Measurements from ENCODE around the gene SH3BP5L. TPM values are rescaled to one million over a fixed set of nuclear protein-coding genes. Genes with fewer than 3 reads are reported as not detected.

SH3BP5L gene
- total and polyA plus RNA-seq, 3 donors from 2014 or later: 26.8 to 31.5 (median 31.1) TPM

DNA sequence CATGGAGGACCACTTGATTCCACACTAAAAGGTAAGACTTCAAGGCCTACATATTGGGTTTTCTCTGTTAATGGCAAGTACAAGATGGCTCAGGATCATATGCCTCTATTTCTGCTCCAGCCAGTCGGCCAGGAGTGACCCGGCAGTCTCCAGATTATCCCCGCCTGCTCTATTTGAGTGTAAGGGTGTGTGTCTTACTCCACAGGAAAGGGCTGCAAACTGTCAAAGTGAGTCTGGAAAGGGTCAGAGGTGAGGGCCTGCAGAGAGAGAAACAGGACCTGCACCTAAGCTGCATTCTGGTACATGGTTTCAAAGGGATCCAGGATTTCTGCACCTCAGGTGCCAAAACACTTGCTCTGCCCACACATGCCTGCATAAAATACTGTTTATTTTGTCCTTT lies 23.9 kb upstream of the SH3BP5L start:
- DNase-seq: no peak
- H3K4me1 ChIP-seq: no peaks in the 10 kb centered on the region
- H3K27ac ChIP-seq: no peak overlapping the region
- 74 to 83% methylated on average over 3 of the region's 3 CpGs for WGBS, 2 donors
- intact Hi-C loops (cut with DNase I; ENCODE audit: low total_unique reads): no loop called here
- H3K36me3 ChIP-seq (ENCODE audit: low read depth, missing control alignments): no peaks in the 10 kb centered on the region
- no peaks in the 10 kb centered on the region for H3K27me3 ChIP-seq
- no peak overlapping the region for H3K4me3 ChIP-seq
- TF ChIP-seq, protein P1, sequence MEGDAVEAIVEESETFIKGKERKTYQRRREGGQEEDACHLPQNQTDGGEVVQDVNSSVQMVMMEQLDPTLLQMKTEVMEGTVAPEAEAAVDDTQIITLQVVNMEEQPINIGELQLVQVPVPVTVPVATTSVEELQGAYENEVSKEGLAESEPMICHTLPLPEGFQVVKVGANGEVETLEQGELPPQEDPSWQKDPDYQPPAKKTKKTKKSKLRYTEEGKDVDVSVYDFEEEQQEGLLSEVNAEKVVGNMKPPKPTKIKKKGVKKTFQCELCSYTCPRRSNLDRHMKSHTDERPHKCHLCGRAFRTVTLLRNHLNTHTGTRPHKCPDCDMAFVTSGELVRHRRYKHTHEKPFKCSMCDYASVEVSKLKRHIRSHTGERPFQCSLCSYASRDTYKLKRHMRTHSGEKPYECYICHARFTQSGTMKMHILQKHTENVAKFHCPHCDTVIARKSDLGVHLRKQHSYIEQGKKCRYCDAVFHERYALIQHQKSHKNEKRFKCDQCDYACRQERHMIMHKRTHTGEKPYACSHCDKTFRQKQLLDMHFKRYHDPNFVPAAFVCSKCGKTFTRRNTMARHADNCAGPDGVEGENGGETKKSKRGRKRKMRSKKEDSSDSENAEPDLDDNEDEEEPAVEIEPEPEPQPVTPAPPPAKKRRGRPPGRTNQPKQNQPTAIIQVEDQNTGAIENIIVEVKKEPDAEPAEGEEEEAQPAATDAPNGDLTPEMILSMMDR (IDR thresholded peaks at IDR 0.05): no peak
- no peak for TF ChIP-seq POLR2A (IDR thresholded peaks at IDR 0.05)
- H3K9me3 ChIP-seq: no peaks in the 10 kb centered on the region

DNA sequence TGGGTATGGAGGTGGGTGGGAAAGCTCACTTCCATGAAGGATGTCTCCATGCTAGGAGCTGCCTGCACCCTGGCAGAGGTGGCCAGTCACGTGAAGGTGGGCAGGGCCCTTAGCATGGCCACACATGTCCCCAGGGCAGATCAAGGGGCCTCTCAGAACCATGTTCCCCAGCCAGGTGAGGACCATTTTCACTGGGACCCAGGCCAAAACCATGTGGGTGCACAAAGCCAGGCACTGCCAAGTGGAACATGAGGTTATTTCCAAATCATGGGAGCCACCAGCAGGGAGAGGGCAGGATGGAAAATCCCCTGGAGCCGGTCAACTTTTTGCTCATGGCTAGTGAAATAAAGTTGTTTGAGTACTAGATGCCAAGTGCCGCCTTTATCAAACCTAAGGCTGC lies 23.4 kb upstream of the SH3BP5L start:
- Histone ChIP-seq H3K36me3 (ENCODE audit: low read depth, missing control alignments) (no peaks in the 10 kb centered on the region), H3K27ac (no peak overlapping the region), H3K4me3 (no peak overlapping the region), H3K9me3 (no peaks in the 10 kb centered on the region), H3K4me1 (no peaks in the 10 kb centered on the region), H3K27me3 (no peaks in the 10 kb centered on the region)
- no peak for TF ChIP-seq POLR2A (IDR thresholded peaks at IDR 0.05)
- TF ChIP-seq, protein P1 (IDR thresholded peaks at IDR 0.05): no peak
- WGBS, 2 donors: 71 to 80% methylated on average over 3 of the region's 3 CpGs
- no peak for DNase-seq
- intact Hi-C loops (cut with DNase I; ENCODE audit: low total_unique reads): no loop called here

DNA sequence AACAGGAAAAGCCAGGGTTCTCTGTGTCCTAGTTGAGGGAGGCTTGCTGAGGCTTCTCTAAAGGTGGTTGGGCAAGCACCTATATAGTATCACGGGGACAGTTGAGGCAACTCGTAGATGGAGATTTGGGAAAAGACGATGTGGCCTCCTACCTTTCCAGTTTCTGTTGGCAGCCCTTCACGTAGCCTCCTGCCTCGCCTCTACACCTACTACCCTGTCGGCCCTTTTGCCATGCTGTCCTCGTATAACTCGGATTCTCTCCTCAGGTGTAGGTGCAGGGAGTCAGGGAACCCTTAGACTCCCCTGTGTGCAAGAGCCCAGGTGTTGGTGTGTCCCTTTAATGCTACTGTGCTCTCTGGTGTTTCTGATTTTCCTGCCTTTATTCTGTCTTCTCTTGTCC lies 22.9 kb upstream of the SH3BP5L start:
- no peaks in the 10 kb centered on the region for H3K9me3 ChIP-seq
- no peak overlapping the region for H3K27ac ChIP-seq
- H3K36me3 ChIP-seq (ENCODE audit: low read depth, missing control alignments): no peaks in the 10 kb centered on the region
- H3K27me3 ChIP-seq: no peaks in the 10 kb centered on the region
- no peaks in the 10 kb centered on the region for H3K4me1 ChIP-seq
- intact Hi-C loops (cut with DNase I; ENCODE audit: low total_unique reads): no loop called here
- no peak for TF ChIP-seq POLR2A (IDR thresholded peaks at IDR 0.05)
- TF ChIP-seq, protein P1 (IDR thresholded peaks at IDR 0.05): no peak
- DNase-seq: no peak
- 53 to 70% methylated on average over 8 of the region's 8 CpGs for WGBS, 2 donors
- H3K4me3 ChIP-seq: no peak overlapping the region

DNA sequence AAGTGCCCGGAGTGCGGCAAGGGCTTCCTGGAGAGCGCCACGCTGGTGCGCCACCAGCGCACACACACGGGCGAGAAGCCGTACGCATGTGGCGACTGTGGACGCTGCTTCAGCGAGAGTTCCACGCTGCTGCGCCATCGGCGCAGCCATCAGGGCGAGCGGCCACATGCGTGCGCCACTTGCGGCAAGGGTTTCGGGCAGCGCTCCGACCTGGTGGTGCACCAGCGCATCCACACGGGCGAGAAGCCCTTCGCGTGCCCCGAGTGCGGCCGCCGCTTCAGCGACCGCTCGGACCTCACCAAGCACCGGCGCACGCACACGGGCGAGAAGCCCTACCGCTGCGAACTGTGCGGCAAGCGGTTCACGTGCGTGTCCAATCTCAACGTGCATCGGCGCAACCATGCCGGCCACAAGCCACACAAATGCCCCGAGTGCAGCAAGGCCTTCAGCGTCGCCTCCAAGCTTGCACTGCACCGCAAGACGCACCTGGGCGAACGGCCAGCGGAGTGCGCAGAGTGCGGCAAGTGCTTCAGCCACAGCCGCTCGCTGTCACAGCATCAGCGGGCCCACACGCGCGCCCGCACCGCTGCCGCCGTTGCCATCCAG lies 22.3 kb upstream of the SH3BP5L start:
- Histone ChIP-seq H3K9me3 (no peaks in the 10 kb centered on the region), H3K4me3 (peak overlapping the region in 1 of 2 donors; percentile 50), H3K27ac (no peak overlapping the region), H3K4me1 (no peaks in the 10 kb centered on the region), H3K36me3 (ENCODE audit: low read depth, missing control alignments) (no peaks in the 10 kb centered on the region), H3K27me3 (no peaks in the 10 kb centered on the region)
- DNase-seq: no peak
- TF ChIP-seq, protein P1 (IDR thresholded peaks at IDR 0.05): no peak
- TF ChIP-seq POLR2A (IDR thresholded peaks at IDR 0.05): no peak
- intact Hi-C loops (cut with DNase I; ENCODE audit: low total_unique reads): no loop called here
- WGBS, 2 donors: 74 to 76% methylated on average over 10 to 64 of the region's 72 CpGs

Data from testis (tissue), 3 donors.